K562 (cell line): ENCODE data around the gene DNAAF1. TPM values are rescaled to one million over a fixed set of nuclear protein-coding genes. Genes with fewer than 3 reads are reported as not detected.

Experiments
- ATAC-seq: fragments of 200-7000 bp; cut with Tn5 transposase; 3 replicates; pipeline ENCODE4 v1.9.1; 2020; ENCODE audit warnings: moderate library complexity
- BruUV-seq: library from RNA; stranded (reverse); fragments of 400-500 nt; replicated peaks from 2 replicates; lab custom pipeline; 2021; lab: Mats Ljungman, UMichigan
- CTCF ChIA-PET: fragments of 300-600 bp; formaldehyde crosslinking; extraction: SDS; loops from one replicate; lab custom pipeline; 2021; ENCODE audit warnings: low intra/inter-chr PET ratio; lab: Yijun Ruan, JAX
- POLR2A ChIA-PET: fragments of 300-600, 350-650 bp; sonication (Branson Sonifier 250); formaldehyde crosslinking; extraction: SDS; loops from one replicate; lab custom pipeline; 2021; ENCODE audit warnings: antibody characterized with exemption, inconsistent platforms; lab: Yijun Ruan, JAX
- DNase-seq, 4 experiments: peaks; one replicate each; pipeline versions ENCODE4 v3.0.0 to v3.0.0-alpha.2; 2011 to 2018; ENCODE audit warnings: low spot score in 3 of 4, mixed read lengths in 3 of 4; ENCODE audit errors: extremely low read depth in 1 of 4
- FAIRE-seq: peaks from 2 replicates; lab custom pipeline; 2011; peaks lifted over from hg19 to GRCh38; lab: Jason Lieb, UNC
- H2AFZ ChIP-seq: 2 replicates; pipeline ENCODE4 v1.6.0; 2011; ENCODE audit warnings: low read depth, low read length, control low read depth, inconsistent platforms
- H3K27ac ChIP-seq: fragments of 200-600 bp; 3 replicates; pipeline ENCODE4 v1.8.0; 2011; ENCODE audit warnings: low read depth, mild to moderate bottlenecking, control low read depth, inconsistent platforms, low read length, moderate library complexity, mixed read lengths; ENCODE audit errors: extremely low read depth
- H3K27me3 ChIP-seq, 2 experiments: fragments of 300-600 bp in 1 of 2; 2 replicates in 1 of 2; 3 replicates in 1 of 2; pipeline versions ENCODE4 v1.6.0 to v1.8.0; 2011; ENCODE audit warnings: inconsistent platforms in 2 of 2, low read length in 2 of 2, mild to moderate bottlenecking in 1 of 2, mixed read lengths in 1 of 2, moderate library complexity in 1 of 2; ENCODE audit not compliant: control insufficient read depth in 2 of 2, insufficient read depth in 2 of 2
- H3K36me3 ChIP-seq: fragments of 300-600 bp; 3 replicates; pipeline ENCODE4 v1.8.0; 2011; ENCODE audit warnings: mild to moderate bottlenecking, low read length, inconsistent platforms; ENCODE audit not compliant: control insufficient read depth, insufficient read depth
- H3K4me1 ChIP-seq, 2 experiments: fragments of 200-600 bp in 1 of 2; replicated peaks in 1 of 2; 2 replicates in 1 of 2; 3 replicates in 1 of 2; pipeline versions ENCODE4 v1.5.1 to v1.8.0; 2011; ENCODE audit warnings: inconsistent platforms in 2 of 2, low read length in 2 of 2, mild to moderate bottlenecking in 1 of 2, mixed read lengths in 1 of 2, moderate library complexity in 1 of 2; ENCODE audit not compliant: control insufficient read depth in 2 of 2, insufficient read depth in 2 of 2
- H3K4me2 ChIP-seq: 2 replicates; pipeline ENCODE4 v1.6.1; 2011; ENCODE audit warnings: low read length, control low read depth, inconsistent platforms, mixed read lengths; ENCODE audit not compliant: insufficient read depth
- H3K4me3 ChIP-seq: fragments of 200-600 bp; sonication (generic), shearing (Covaris generic); 2 replicates; pipeline ENCODE4 v1.5.1; 2016; ENCODE audit warnings: control low read depth, inconsistent platforms
- H3K79me2 ChIP-seq: fragments of 200-600 bp; 3 replicates; pipeline ENCODE4 v1.8.0; 2011; ENCODE audit warnings: low read length, inconsistent platforms; ENCODE audit not compliant: control insufficient read depth, insufficient read depth
- H3K9ac ChIP-seq, 2 experiments: 2 replicates each; pipeline versions ENCODE4 v1.6.0 to v1.6.1; 2011; ENCODE audit warnings: low read depth in 2 of 2, low read length in 2 of 2, control low read depth in 1 of 2, inconsistent platforms in 1 of 2, mild to moderate bottlenecking in 1 of 2, mixed read lengths in 1 of 2; ENCODE audit not compliant: insufficient read depth in 1 of 2
- H3K9me1 ChIP-seq: one replicate; pipeline ENCODE4 v1.6.0; 2011; ENCODE audit warnings: inconsistent platforms, mild to moderate bottlenecking, low read length, moderate library complexity; ENCODE audit not compliant: control insufficient read depth, insufficient read depth
- H3K9me3 ChIP-seq: replicated peaks from 2 replicates; pipeline ENCODE4 v1.5.1; 2011; ENCODE audit warnings: low read depth, low read length, inconsistent platforms; ENCODE audit not compliant: control insufficient read depth, insufficient read depth
- H4K20me1 ChIP-seq: replicated peaks from 2 replicates; pipeline ENCODE4 v1.6.1; 2011; ENCODE audit warnings: low read length, inconsistent platforms, mixed read lengths; ENCODE audit not compliant: control insufficient read depth, insufficient read depth
- BRD4 ChIP-seq: fragments of 200-600 bp; sonication (generic); IDR thresholded peaks from 2 replicates; pipeline ENCODE4 v1.6.1; 2017; ENCODE audit warnings: inconsistent platforms
- CAMTA2 ChIP-seq: fragments of 250-450 bp; sonication (Bioruptor Pico); conservative IDR thresholded peaks from 2 replicates; pipeline ENCODE4 v1.5.1; 2022
- CEBPG ChIP-seq, 3 experiments: fragments of 200-800 bp in 1 of 3; sonication (Bioruptor generic) in 1 of 3; sonication (generic) in 1 of 3; formaldehyde crosslinking in 1 of 3; IDR thresholded peaks in 2 of 3; conservative IDR thresholded peaks in 1 of 3; 2 replicates each; pipeline versions ENCODE4 v1.6.1 to v1.8.0; 2016 to 2022; ENCODE audit warnings: missing compliant biosample characterization in 2 of 3, missing genetic modification characterization in 2 of 3, mild to moderate bottlenecking in 1 of 3, missing genetic modification reagents in 1 of 3
- HSF4 ChIP-seq: fragments of 250-450 bp; sonication (Bioruptor Pico); IDR thresholded peaks from 2 replicates; pipeline ENCODE4 v2.1.2; 2022; ENCODE audit warnings: mild to moderate bottlenecking, moderate library complexity, borderline replicate concordance
- KDM5B ChIP-seq: fragments of 200-600 bp; sonication (generic); IDR thresholded peaks from 2 replicates; pipeline ENCODE4 v1.6.1; 2012; ENCODE audit warnings: low read depth, mild to moderate bottlenecking, moderate library complexity, low read length, control low read depth, inconsistent platforms; ENCODE audit not compliant: insufficient replicate concordance
- ZNF384 ChIP-seq: IDR thresholded peaks from 2 replicates; pipeline ENCODE4 v1.6.1; 2012; ENCODE audit warnings: low read depth, low read length, improper control_type of control experiment
- WGBS: fragments of 100-300 bp; shearing (Covaris generic); methylation state at CpG from one replicate; pipeline ENCODE4 v1.1.6; 2016; ENCODE audit warnings: low coverage, mixed read lengths; ENCODE audit not compliant: insufficient coverage; ENCODE audit errors: missing lambda C conversion rate; 5-methylcytosine and 5-hydroxymethylcytosine counted together
- in situ Hi-C: fragments of 300-500 bp; cut with MboI; formaldehyde crosslinking; loops from 4 replicates; pipeline ENCODE4 v1.15.0; 2018; ENCODE audit warnings: inconsistent platforms, mixed read lengths
- intact Hi-C: fragments of 100-400 bp; cut with micrococcal nuclease; formaldehyde crosslinking; loops from 2 replicates; pipeline ENCODE4 v1.14.2; 2022
- polyA plus RNA-seq, 8 experiments: library from polyadenylated mRNA; depleted of rRNA in 4 of 8; stranded (reverse) in 5 of 8; unstranded in 3 of 8; fragments of >200 nt; fragmentation: Nextera tagmentation in 2 of 8; fragmentation: Illumina TruSeq in 1 of 8; extraction: Ambion mirVana in 2 of 8; extraction: Trizol in 1 of 8; gene quantifications; 2 replicates each; pipeline versions ENCODE4 v1.2.1 to v1.2.3, GENCODE V29; 2011 to 2014; ENCODE audit warnings: inconsistent platforms in 1 of 8, missing spikeins in 1 of 8
- total RNA-seq, 7 experiments: library from RNA; depleted of rRNA in 6 of 7; stranded (reverse); fragments of >200 nt in 6 of 7; fragmentation: Illumina TruSeq in 2 of 7; extraction: Trizol in 2 of 7; gene quantifications; 2 replicates each; pipeline versions ENCODE4 v1.2.1 to v1.2.3, GENCODE V29; 2011 to 2021; ENCODE audit warnings: low replicate concordance in 1 of 7
- TF ChIP-seq, protein P1 (sequence below): IDR thresholded peaks from 3 replicates; pipeline ENCODE4 v1.6.1; 2011; ENCODE audit warnings: borderline replicate concordance, mild to moderate bottlenecking, moderate library complexity; ENCODE audit not compliant: insufficient read length; ENCODE audit errors: extremely low read depth
- TF ChIP-seq, protein P2 (sequence below): IDR thresholded peaks from 2 replicates; pipeline ENCODE4 v1.6.1; 2011; ENCODE audit warnings: borderline replicate concordance, low read depth, mild to moderate bottlenecking, moderate library complexity, low read length; ENCODE audit not compliant: insufficient read depth, poor library complexity, severe bottlenecking
- TF ChIP-seq, protein P3 (sequence below): fragments of 450-650 bp; IDR thresholded peaks from 2 replicates; pipeline ENCODE4 v1.7.0; 2016; ENCODE audit warnings: borderline replicate concordance
- TF ChIP-seq, protein P4 (sequence below): fragments of 200-800 bp; sonication (Bioruptor generic); IDR thresholded peaks from 2 replicates; pipeline ENCODE4 v1.6.1; 2017; ENCODE audit warnings: missing genetic modification characterization, missing compliant biosample characterization

The DNAAF1 gene
- total and polyA plus RNA-seq, 9 of the 15 experiments (the other 6 are each of a cell fraction or from before 2014, with no cell fraction given): 0.01 TPM; not detected in 8

GRCh38 chr16:84199097-84199496, 54.0 kb downstream of the DNAAF1 start (continued):
- TF ChIP-seq, protein P1, sequence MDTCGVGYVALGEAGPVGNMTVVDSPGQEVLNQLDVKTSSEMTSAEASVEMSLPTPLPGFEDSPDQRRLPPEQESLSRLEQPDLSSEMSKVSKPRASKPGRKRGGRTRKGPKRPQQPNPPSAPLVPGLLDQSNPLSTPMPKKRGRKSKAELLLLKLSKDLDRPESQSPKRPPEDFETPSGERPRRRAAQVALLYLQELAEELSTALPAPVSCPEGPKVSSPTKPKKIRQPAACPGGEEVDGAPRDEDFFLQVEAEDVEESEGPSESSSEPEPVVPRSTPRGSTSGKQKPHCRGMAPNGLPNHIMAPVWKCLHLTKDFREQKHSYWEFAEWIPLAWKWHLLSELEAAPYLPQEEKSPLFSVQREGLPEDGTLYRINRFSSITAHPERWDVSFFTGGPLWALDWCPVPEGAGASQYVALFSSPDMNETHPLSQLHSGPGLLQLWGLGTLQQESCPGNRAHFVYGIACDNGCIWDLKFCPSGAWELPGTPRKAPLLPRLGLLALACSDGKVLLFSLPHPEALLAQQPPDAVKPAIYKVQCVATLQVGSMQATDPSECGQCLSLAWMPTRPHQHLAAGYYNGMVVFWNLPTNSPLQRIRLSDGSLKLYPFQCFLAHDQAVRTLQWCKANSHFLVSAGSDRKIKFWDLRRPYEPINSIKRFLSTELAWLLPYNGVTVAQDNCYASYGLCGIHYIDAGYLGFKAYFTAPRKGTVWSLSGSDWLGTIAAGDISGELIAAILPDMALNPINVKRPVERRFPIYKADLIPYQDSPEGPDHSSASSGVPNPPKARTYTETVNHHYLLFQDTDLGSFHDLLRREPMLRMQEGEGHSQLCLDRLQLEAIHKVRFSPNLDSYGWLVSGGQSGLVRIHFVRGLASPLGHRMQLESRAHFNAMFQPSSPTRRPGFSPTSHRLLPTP: no peak

- Histone ChIP-seq H3K79me2 (no peaks in the 10 kb centered on the region), H3K36me3 (no peaks in the 10 kb centered on the region), H3K9me3 (0 out of 2 replicates have a peak, but pooled peaks cover 2% of the 10 kb centered on the region), H3K9me1 (peaks cover 4% of the 10 kb centered on the region), H3K9ac (peak overlapping the region in 1 of 2 experiments; percentile 70; a peak in 1 of 4 replicates), H4K20me1 (peaks cover 12% of the 10 kb centered on the region), H3K27ac (no peak overlapping the region), H3K4me1 (peaks cover 0 to 29% of the 10 kb centered on the region in 2 experiments; a peak in 3 of 5 replicates), H3K4me3 (no peak overlapping the region), H3K27me3 (peaks cover 63% of the 10 kb centered on the region in 2 experiments), H3K4me2 (no peak overlapping the region), H2AFZ (no peak overlapping the region)
- ATAC-seq (no peak), DNase-seq (no peak), FAIRE-seq (peak; percentile 15)
- in situ Hi-C loops (no loop called here), intact Hi-C loops (no loop called here)
- no TSS peak for BruUV-seq
- ChIA-PET POLR2A (interaction anchor here (0.7 to 1.5 kb wide), 4 partner anchors 8 to 85 kb away, joined by 3 to 4 read pairs (median 3); partner anchors contain the start of gene ADAD2), CTCF (no interaction called here)
- WGBS: 6% methylated on average over 10 of the region's 10 CpGs
- TF ChIP-seq, protein P2, sequence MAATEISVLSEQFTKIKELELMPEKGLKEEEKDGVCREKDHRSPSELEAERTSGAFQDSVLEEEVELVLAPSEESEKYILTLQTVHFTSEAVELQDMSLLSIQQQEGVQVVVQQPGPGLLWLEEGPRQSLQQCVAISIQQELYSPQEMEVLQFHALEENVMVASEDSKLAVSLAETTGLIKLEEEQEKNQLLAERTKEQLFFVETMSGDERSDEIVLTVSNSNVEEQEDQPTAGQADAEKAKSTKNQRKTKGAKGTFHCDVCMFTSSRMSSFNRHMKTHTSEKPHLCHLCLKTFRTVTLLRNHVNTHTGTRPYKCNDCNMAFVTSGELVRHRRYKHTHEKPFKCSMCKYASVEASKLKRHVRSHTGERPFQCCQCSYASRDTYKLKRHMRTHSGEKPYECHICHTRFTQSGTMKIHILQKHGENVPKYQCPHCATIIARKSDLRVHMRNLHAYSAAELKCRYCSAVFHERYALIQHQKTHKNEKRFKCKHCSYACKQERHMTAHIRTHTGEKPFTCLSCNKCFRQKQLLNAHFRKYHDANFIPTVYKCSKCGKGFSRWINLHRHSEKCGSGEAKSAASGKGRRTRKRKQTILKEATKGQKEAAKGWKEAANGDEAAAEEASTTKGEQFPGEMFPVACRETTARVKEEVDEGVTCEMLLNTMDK: no peak
- TF ChIP-seq KDM5B (no peak), CEBPG (CRISPR knock-in tag; IDR thresholded peaks at IDR 0.05) (no peak), CEBPG (tag; conservative IDR thresholded peaks at IDR 0.05 in 1 of 2, IDR thresholded peaks at IDR 0.05 in 1 of 2) (0 out of 4 replicates have a peak, but pooled peaks of 1 of the 2 experiments have one; percentile 22), CAMTA2 (no peak), HSF4 (no peak), BRD4 (no peak), ZNF384 (no peak)
- TF ChIP-seq, protein P3, sequence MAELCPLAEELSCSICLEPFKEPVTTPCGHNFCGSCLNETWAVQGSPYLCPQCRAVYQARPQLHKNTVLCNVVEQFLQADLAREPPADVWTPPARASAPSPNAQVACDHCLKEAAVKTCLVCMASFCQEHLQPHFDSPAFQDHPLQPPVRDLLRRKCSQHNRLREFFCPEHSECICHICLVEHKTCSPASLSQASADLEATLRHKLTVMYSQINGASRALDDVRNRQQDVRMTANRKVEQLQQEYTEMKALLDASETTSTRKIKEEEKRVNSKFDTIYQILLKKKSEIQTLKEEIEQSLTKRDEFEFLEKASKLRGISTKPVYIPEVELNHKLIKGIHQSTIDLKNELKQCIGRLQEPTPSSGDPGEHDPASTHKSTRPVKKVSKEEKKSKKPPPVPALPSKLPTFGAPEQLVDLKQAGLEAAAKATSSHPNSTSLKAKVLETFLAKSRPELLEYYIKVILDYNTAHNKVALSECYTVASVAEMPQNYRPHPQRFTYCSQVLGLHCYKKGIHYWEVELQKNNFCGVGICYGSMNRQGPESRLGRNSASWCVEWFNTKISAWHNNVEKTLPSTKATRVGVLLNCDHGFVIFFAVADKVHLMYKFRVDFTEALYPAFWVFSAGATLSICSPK: no peak
- TF ChIP-seq, protein P4, sequence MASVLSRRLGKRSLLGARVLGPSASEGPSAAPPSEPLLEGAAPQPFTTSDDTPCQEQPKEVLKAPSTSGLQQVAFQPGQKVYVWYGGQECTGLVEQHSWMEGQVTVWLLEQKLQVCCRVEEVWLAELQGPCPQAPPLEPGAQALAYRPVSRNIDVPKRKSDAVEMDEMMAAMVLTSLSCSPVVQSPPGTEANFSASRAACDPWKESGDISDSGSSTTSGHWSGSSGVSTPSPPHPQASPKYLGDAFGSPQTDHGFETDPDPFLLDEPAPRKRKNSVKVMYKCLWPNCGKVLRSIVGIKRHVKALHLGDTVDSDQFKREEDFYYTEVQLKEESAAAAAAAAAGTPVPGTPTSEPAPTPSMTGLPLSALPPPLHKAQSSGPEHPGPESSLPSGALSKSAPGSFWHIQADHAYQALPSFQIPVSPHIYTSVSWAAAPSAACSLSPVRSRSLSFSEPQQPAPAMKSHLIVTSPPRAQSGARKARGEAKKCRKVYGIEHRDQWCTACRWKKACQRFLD (CRISPR knock-in tag): 0 out of 2 replicates have a peak, but pooled peaks have one; percentile 27
Observed at GRCh38 chr16:84199861-84200260, 54.8 kb downstream of the DNAAF1 start.
